Stimulated activated CD8-positive, alpha-beta memory T cell treated with anti-CD3 and anti-CD28 coated beads, Interleukin-7, amount 100 ng/mL, for 48 hours (primary cell): ENCODE results near the gene TNFSF8.

Experiments used
- DNase-seq, 2 donors: peaks; one replicate each; pipeline ENCODE4 v3.0.0-alpha.2; 2020; ENCODE audit warnings: low read depth in 1 of 2; ENCODE audit errors: extremely low read depth in 1 of 2

TNFSF8 gene

GRCh38 chr9:114937516-114937915 is 7.1 kb upstream of the TNFSF8 start:
- no peak for DNase-seq

DNA sequence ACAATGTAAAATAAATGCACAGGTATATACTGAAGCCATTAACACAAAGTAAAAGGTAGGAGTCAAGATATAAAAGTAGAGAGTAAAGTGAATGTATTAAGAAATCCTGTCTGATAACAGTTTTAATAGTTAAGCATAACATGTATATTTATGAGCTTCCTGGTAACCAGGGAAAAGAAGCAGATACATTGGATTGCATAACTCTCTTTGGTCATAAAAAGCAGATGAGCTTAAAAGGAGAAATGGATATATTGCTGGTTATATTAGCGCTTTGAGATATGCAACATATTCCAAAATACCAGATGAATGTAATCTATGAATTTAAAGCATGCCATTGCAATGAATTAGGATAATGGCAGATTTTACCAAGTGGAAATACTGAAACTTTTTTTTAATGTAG is 6.2 kb upstream of the TNFSF8 start:
- no peak for DNase-seq

- no peak for DNase-seq
These were observed 4.7 kb upstream of the TNFSF8 start for GRCh38 chr9:114935119-114935518.

DNA sequence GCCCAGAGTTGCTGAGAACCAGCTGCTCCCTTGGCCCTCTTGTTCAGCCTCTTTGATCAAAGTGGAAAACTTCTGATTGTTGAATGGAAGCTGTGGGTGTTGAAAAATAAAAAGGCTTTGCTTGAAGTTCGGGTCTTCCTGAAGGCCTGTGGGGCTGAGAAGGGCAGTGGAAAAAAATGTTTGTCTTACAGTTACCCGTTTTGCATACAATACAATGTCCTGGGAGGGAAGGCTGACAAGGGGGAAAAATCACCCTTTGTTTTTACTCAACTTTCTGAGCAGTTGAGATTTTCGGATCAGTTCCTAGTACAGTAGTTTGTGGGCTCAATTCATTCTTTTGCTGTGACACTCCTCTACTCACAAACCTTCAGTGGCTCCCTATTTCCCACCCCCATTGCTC is 2.1 kb upstream of the TNFSF8 start:
- DNase-seq = no peak

- DNase-seq = no peak
These were observed 1.0 kb upstream of the TNFSF8 start for GRCh38 chr9:114931407-114931806.

DNA sequence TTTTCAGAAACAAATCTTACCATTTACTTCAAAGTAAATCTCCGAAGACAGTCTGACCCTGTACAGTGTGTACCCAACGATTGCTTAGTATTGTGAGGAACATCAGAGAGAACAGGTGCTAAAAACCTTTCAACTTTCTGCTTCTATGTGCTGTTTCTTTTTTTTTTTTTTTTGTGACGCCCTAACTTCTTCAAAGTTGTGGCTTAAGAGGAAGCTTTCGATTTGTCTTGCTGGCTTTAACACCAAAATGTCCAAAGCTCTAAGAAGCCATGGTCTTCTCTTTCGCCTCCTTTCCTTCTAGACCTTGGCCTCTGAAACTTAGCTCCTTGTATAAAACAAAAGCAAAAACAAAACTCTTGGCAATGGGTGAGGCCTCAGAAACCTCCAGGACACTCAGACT is 1.2 kb downstream of the TNFSF8 start:
- no peak for DNase-seq

DNA sequence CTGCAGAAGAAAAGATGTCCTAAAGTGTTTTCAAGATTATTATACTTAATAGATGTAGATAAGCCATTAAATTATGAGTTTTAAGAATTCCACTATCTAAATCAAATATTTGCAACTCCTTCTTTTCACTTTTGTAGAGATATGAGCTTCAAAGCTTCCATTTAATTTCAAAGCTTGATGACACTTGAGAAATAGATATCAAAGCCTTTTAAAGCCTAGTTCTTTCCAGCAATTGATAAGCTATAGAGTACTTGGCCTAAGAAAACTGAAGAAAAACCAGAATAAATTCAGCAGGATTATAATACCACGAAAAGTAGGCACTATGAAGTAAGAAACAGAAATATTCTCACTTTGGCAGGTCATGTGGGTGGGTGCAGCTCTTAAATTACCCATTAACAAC is 1.7 kb downstream of the TNFSF8 start:
- no peak for DNase-seq

DNA sequence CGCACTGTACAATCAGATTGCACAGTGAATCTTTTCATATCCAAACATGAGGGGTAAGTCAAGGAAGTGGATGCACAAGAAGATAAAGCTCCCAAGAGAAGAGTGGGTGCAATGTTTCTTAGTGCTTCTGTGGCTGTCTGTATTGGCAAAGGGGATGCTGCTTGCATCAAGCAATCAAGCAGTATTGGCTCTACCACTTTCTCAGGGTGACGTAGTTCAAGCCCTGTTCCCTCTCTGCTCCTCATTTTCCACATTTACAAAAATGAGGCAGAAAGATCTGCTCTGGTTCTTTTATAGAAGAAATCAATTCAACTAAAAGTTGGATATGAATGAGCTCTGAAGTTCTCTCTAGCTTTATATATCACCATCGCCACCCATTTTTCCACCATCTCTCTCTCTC is 2.3 kb downstream of the TNFSF8 start:
- no peak for DNase-seq

GRCh38 chr9:114925672-114926071 is 4.7 kb downstream of the TNFSF8 start:
- no peak for DNase-seq

DNA sequence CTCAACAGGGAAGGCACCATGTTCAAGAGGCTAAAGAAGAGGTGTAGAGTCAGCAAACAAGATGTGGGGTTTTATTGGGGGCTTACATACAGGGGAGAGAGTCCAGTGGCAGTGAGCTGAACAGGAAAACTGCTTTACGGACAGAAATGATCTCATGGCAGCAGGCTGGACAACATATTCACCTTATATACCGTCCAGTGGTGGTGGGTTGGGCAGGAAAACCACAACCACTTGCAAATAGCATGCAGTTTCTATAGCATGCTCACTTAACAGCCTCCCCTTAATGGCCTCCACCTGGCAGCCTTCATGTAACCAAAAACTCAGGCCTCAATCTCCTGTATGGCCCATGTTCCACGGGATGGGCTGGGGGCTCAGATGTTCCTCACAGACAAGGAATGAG is 5.4 kb downstream of the TNFSF8 start:
- no peak for DNase-seq

GRCh38 chr9:114924327-114924726 is 6.1 kb downstream of the TNFSF8 start:
- no peak for DNase-seq

GRCh38 chr9:114923918-114924317 is 6.5 kb downstream of the TNFSF8 start:
- no peak for DNase-seq

GRCh38 chr9:114921171-114921570 is 9.2 kb downstream of the TNFSF8 start:
- no peak for DNase-seq

DNA sequence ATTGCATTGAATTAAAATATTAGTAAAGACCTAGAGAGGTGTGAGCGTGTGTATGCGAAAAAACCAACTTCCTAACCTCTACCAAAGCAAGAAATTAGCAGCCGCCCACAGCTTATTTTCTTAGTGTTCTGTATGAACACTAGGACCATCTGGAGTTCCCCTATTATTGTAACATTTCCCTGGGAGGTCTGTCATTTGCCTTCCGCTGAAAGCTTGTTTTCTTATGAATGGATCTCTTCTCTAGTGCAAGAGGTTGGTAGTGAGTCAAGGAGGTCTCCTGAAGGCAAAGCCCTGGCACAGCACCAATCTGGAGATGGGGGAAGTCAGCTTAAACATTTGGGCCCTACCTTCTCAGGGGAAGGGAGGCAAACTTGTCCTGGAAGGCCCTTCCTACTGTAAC is 10.8 kb downstream of the TNFSF8 start:
- peak in 1 of 2 donors; percentile 20 for DNase-seq

DNA sequence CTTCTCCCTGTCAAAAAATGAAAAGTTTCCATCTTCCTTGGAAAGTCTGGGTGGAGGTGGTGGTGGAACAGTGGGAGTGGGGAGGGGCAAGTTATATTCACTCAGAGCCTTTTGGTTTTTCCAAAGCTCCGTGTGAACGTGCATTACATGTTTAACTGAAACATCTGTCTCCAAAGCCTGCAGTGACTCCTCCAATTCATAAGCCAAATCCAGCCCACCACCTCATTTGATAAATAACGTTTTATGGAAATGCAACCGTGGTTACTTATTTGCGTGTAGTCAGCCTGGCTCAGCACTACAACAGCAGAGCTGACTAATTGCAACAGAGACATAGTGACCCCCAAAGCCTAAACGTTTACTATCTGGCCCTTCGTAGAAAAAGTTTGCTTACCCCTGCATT is 13.9 kb downstream of the TNFSF8 start:
- DNase-seq = no peak

DNA sequence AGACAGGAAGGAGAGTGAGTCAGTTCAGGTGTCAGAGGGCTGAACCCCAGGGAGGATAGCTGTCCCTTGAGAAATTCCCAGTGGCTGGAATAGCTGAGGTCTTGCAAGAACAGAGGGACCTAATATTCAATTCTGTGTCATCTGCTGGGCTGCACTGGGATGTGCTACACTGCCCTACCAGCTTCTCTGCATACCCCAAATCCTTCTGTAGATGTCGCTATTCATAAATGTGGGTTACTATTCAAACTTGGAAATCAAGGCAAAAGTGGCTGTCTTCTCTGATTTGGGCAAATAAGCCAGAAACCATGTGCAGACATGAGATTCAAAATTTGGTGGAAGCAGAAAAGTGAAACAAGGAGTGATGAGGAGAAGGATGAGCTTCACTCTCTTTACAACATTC is 16.3 kb downstream of the TNFSF8 start:
- DNase-seq = no peak

GRCh38 chr9:114913656-114914055 is 16.7 kb downstream of the TNFSF8 start:
- DNase-seq = no peak

DNA sequence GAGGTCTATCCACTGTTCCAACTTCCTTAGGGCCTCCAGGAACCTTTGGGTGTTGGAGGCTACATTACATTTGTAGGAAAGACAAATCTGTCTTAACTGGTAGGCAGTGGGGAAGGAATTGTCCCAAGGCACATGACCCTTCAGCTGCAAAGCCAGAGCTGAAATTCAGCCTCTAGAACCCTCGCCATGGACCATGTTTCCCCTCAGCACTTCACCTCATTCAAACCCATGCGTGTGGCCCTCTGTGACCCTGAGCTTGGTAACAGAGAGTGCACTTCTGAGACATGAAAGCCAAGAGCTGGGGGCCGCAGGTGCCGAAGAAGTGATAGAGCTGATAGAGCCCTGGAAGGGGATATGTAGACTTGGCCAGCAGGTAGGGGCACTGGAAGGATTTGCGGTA is 17.2 kb downstream of the TNFSF8 start:
- no peak for DNase-seq

DNA sequence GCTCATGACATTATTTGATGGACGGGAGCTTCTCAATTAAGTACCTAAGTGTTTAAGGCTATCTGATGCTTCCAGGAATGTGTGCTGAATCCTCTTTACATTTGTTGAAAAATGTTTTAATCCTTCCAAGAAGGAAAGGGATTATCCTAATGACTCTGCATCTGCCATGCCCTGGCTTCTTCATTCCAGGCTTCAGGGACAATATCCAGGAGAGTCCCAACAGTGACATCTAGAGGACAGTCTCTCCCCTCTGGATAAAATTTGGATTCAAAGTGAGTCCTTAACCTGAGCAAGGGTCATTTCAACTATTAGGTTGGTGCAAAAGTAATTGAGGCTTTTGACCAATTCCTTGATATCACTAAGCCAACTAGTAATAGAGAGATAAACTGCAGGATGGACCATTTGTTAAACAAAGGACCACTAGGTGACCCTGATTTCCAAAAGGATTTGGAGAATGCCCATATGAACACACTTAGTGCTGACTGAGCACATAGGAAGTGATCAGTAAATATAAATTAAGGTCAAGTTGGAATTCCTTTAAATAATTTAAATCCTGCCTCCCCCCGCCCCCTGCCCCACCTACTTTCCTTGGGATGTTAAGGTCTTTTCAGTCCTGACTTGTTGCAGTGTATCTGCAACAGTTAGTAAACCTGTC is 19.1 kb downstream of the TNFSF8 start:
- no peak for DNase-seq

DNA sequence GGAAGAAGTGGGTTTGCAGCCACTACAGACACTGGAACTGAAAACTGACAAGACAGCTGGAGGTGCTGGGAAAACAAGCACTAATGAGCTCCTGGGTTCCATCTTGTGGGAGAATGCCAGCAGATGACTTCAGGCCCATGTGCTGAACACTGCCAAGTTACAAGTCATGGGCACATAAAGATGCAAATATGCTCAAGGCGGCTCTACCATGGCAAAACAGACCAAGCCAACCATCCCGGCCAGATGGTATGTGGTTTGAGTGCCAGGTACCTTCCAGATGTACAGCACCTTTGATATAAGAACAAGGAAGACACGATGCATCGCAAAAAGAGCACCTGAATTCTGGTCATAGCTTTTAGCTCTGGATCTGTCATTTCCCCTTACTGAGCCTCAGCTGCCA is 19.9 kb downstream of the TNFSF8 start:
- no peak for DNase-seq

GRCh38 chr9:114909661-114910060 is 20.7 kb downstream of the TNFSF8 start:
- DNase-seq = no peak

- peak in 1 of 2 donors; percentile 55 for DNase-seq
These were observed 21.5 kb downstream of the TNFSF8 start for GRCh38 chr9:114908805-114909448.

GRCh38 chr9:114908104-114908622 is 22.2 kb downstream of the TNFSF8 start:
- no peak for DNase-seq
